ENCODE data around the gene HEPACAM2.

HEPACAM2 gene

DNA sequence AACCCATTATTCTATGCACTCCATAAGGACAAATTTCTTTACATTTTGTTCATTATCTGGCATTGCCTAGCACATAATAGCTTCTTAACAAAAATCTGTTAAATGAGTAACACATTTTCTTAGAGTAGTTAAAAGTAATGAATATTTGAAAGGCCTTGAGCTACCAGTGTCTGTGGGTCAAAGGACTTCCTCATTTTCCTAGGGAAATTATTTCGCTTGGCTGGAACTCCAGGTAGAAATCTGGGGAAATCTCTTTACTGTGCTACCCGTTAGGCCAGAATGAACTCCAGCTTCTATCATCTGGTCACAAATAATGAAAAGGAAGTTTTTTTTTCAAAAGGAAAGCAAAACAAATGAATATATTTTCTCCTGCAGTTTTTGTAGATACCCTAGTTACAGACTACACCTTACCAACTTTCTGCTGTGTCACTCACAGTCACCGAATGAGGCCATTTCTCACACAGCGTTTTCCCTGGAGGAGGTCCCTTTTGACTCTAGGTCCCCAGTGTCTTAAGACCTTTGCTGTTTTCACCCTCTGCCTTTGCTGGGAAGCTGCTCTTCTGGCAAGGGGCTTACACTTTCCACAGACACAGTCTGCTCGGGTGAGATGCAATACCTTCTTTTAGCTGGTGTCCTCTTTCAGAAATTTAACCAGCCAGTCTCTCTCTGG, 79.7 kb downstream of the HEPACAM2 start:
- no peak for DNase-seq

DNA sequence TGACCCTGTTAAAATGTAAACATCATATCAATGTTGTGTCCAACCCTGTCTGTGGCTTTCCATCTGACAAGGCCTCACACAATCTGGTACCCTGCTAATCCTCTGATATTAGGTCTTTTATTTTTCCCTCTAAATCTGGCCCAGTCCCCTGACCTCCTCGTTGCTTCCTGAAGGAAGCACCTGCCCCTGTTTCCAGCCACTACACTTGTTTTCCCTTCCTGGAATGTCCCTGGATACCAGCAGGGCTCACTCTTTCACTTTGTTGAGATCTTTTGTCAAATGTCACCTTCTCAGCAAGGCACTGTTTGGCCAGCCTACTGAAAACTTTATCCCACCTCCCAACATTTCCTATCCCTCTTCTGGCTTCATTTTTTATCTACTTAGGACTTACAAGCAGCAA, 80.2 kb downstream of the HEPACAM2 start:
- no peak for DNase-seq

DNA sequence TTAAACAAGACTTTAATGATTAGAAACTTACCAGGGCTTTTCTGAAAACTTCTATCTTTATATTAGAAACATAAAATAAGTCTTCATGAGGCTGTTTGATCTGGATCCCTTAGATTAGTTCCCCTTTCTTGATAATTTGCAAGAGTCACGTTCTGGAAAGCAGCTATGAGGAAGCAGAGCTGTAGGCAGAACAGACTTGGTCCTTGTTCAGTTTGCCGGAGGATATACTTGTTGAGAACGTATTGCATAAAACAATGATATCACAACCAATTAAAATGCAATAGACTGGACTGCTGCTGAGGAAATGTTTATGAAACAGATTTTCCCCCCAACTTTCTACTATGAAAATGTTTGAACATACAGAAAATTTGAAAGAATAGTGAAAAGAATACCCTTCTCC, 80.9 kb downstream of the HEPACAM2 start:
- no peak for DNase-seq

DNA sequence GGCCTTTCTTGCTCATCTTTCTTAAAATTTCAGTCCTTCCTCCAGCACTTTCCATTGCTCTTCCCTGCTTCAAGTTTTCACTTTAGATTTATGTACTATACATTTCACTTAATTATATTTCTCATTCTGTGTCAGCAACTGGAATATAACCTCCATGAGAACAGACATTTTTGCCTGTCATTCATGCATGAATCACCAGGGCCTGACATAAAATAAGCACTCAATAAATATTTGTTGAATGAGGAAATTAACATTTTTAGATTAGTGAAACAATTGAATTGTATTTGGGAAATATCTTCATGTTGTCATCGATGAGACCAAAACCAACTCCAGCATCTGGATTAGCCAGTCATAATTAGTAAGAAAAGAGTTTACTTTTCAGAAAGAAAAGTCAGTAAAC, 84.1 kb downstream of the HEPACAM2 start:
- DNase-seq, result no peak

DNA sequence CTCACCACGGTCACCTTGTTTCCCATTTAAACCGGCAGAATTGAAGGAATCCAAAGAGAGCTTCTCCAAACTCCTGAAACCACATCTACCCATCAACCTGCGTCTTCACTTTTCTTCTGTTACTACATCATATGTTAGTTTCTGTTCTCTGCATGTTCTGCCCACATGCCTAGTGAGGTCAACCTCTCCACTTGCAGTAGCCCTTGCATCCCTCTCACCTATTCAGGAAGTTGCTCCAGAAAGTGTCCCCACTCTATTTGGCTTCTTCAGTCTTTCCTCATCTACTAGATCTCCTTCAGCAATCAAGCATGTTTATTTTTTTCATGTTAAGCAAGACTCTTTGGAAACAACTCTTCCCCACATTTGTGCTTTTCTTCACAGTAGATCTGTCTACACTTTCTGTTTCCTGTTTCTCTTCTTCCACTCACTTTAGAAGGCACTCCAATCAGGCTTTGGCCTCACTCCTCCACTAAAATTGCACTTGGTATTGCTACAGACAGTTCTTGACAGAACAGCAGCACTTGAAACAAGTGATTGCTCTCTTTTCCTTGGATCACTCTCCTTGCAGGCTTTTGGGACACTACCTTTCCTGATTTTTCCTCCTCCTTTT, 85.6 kb downstream of the HEPACAM2 start:
- DNase-seq, result no peak

DNA sequence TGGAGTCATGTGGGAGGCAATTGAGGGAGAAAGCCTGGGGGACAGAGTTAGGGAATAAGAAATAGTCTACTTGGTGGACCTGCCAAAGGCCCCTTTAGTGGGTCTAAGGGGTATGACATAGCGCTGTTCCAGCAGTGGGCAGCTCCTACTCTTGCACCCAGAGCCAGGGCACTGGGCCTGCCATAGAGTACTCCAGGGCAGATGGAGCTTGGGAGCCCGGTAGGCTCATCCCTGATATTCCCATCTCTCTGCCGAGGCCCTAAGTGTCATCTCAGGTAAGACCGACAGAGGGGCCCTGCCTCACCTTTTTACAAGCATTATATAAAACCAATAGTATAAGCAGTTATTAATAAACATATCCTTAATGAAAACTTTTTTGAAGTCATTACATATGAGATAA, 87.7 kb downstream of the HEPACAM2 start:
- no peak for DNase-seq

Data from NCI-H1417 (cell line).